Measurements from ENCODE around the gene SPG7. TPM values are rescaled to one million over a fixed set of nuclear protein-coding genes. Genes with fewer than 3 reads are reported as not detected.

SPG7 gene
- 104 and 111 TPM in 2 replicates for total RNA-seq

GRCh38 chr16:89507834-89508590, at the start of gene SPG7:
Gene SPG7 (plus strand): TSS chr16:89508403. CDS start chr16:89508418, 15 bp downstream.

GRCh38 chr16:89490439-89491237, 17.6 kb upstream of the SPG7 start, which contains the start of gene ANKRD11:
Gene ANKRD11 (minus strand): TSS chr16:89490561. CDS start chr16:89317019, 173,542 bp downstream.

GRCh38 chr16:89560378-89561141, 52.4 kb downstream of the SPG7 start, which contains the start of gene RPL13:
Gene RPL13 (plus strand): TSS chr16:89560682. CDS start chr16:89560960, 278 bp downstream.

GRCh38 chr16:89575247-89576152, 67.3 kb downstream of the SPG7 start, which contains the start of gene CPNE7:
Gene CPNE7 (plus strand): TSS chr16:89575758. CDS start chr16:89575898, 140 bp downstream.

Small RNAs within 50 kb of the gene (small RNA-seq; reads per million reads assigned to genes)
- not detected for gene SNORD68

Other genes with a start within 250 kb of the SPG7 start
- 48.4 and 69.1 TPM in 2 replicates for gene ANKRD11, start 17.8 kb upstream of the SPG7 start, total RNA-seq
- 2,619 and 3,285 TPM in 2 replicates for gene RPL13, start 52.3 kb downstream of the SPG7 start, total RNA-seq
- 0.43 and 2.4 TPM in 2 replicates for gene CPNE7, start 67.4 kb downstream of the SPG7 start, total RNA-seq
- not detected in 2 replicates for gene DPEP1, start 105.2 kb downstream of the SPG7 start, total RNA-seq
- 124 and 146 TPM in 2 replicates for gene CHMP1A, start 149.3 kb downstream of the SPG7 start, total RNA-seq
- 3.6 and 4.3 TPM in 2 replicates for gene SPATA33, start 149.4 kb downstream of the SPG7 start, total RNA-seq
- gene CDK10, start 178.3 kb downstream of the SPG7 start, total RNA-seq, result 37.3 and 48.9 TPM in 2 replicates
- 6.3 and 10.7 TPM in 2 replicates for gene SPATA2L, start 193.3 kb downstream of the SPG7 start, total RNA-seq
- 9.8 and 10.2 TPM in 2 replicates for gene VPS9D1, start 212.5 kb downstream of the SPG7 start, total RNA-seq
- 14.7 and 18.8 TPM in 2 replicates for gene ZNF276, start 213.1 kb downstream of the SPG7 start, total RNA-seq